D721Med (cell line): Measurements from ENCODE around the gene GMDS.

ENCODE experiments used
- DNase-seq: peaks from one replicate; pipeline ENCODE4 v3.0.0; 2011; ENCODE audit warnings: low spot score; ENCODE audit not compliant: insufficient read length
- FAIRE-seq: peaks from 2 replicates; lab custom pipeline; 2011; peaks lifted over from hg19 to GRCh38; lab: Jason Lieb, UNC
- CTCF ChIP-seq: IDR thresholded peaks from 2 replicates; pipeline ENCODE4 v1.5.1; 2012; ENCODE audit warnings: mild to moderate bottlenecking, control low read depth; ENCODE audit not compliant: insufficient read depth; ENCODE audit errors: missing control alignments

Gene GMDS

GRCh38 chr6:2266031-2266795 is 20.8 kb upstream of the GMDS start:
- TF ChIP-seq CTCF, result no peak
- DNase-seq (no peak), FAIRE-seq (no peak)

- FAIRE-seq, result no peak
- DNase-seq, result no peak
- no peak for TF ChIP-seq CTCF
These were observed 19.5 kb upstream of the GMDS start for GRCh38 chr6:2264932-2265331.

DNA sequence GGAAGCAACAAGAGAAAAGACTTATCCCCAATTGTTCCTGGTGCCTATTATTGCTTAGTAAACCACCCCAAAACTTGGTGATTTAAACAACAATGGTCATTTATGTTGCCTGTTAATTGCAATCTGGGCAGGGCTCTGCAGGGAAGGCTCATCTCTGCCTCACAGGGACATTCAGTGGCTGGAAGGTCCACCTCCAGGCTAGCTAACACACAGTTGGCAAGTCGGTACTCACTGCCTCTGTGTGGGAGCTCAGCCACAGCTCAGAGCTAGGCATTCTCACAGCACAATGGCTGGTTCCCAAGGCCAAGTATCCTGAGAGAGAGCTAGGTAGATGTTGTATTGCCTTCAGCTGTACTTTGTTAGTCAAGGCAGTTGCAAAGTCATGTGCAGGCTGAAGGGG is 18.5 kb upstream of the GMDS start:
- FAIRE-seq, result no peak
- no peak for DNase-seq
- no peak for TF ChIP-seq CTCF

GRCh38 chr6:2259574-2259973 is 14.2 kb upstream of the GMDS start:
- DNase-seq (no peak), FAIRE-seq (no peak)

DNA sequence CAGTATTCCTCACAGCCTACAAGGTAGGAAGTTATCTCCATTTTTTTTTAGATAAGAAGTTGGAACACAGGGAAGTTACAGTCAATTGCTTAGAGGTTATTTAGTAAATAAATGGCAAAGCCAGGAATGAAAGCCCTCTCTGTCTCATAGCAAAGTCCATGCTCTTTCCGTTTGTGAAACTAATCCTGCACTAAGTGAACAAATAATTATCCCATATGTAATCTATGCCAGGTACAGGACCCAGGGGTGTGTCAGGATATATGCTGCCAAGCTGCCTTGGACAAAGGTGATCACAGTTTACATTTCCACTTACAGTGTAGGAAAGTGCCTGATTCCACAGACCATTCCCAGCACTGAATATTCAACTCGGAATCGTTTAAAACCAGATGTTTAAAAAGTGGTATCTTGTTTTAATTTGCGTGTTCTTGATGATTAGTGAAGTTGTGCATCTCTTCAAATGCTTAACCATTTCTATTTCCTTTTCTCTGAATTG is 13.6 kb upstream of the GMDS start:
- no peak for DNase-seq
- TF ChIP-seq CTCF, result no peak
- no peak for FAIRE-seq

More at GRCh38 chr6:2259574-2259973, 14.2 kb upstream of the GMDS start:
- no peak for TF ChIP-seq CTCF

- FAIRE-seq (no peak), DNase-seq (no peak)
- no peak for TF ChIP-seq CTCF
These were observed 12.7 kb upstream of the GMDS start for GRCh38 chr6:2258112-2258511.

DNA sequence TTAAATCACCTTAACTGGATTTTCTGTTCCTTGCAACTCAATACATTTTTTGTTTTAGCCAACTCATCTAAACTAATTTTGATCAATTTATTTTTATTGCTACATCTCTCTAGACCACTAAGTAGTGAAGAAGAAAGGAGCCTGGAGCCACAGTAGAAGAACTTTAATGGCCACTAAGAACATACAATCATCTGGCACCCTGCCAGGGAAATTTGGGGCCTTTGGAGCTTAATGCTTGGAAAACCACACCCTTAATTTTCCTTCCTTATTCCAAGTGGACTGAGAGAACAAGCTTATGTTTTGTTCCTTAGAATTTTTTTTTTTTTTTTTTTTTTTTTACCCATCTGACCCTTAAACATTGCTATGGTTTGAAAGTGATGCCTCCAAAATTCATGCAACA is 12.0 kb upstream of the GMDS start:
- FAIRE-seq, result no peak
- DNase-seq, result no peak
- TF ChIP-seq CTCF, result no peak
